ENCODE data around the gene GRAMD1B. TPM values are rescaled to one million over a fixed set of nuclear protein-coding genes. Genes with fewer than 3 reads are reported as not detected.
A peak's percentile ranks its signal among the peaks of the same experiment; 100 is the strongest.

GRAMD1B gene
- polyA plus RNA-seq, 2 of the 4 experiments (the other 2 are of a cell fraction), result 55.5 to 108 TPM

DNA sequence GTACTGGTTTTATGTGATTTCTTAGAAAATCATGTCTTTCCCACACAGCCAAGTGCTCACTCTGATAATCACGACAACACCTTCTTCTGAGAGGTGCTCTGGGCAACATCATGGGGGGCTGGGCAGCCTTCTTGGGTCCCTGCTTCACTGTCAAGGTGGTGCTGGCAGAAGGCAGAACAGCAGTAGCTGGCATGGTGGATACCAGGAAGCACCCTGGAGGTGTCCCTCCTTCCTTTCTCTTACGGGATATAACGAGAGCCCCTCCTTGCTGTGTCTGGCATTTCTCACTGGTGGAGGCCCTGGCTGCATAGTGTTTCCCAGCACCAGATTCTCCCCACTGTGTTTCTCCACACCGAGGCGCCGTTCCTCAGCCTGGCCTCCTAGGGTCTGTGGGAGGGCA lies 163.5 kb downstream of the GRAMD1B start:
- FAIRE-seq, result no peak

DNA sequence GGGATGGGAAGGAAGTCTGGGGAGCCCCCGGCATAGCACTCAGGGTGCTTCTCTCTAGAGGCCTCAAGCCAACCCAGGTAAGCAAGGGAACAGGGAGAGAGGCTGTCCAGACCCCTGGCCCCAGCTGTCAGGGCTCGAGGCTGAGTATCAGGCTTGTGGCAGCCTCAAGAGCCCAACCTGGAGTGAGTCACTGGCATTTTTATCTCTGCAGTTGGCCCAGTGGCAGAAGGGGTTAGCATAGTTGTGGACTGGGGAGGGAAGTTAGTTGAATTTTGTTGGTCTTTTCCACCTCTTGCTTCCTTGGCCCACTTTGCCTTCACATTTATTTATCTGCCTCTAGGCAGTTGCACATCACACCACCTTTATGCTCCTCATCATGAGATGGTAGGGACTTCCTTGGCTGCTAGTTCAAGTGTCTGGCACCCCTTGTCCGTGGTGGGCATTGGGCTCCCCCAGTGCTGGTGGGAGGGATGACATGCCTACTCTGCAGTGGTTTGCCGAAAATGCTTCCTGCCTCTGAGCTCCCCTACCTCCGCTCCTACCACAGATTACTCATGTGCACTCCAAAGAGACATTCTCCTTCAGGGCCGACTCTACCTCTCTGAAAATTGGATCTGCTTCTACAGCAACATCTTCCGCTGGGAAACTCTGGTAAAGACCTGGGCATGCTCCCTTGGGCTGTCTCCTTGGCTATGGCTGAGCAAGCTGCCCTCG lies 164.3 kb downstream of the GRAMD1B start:
- WGBS (ENCODE audit: missing lambda C conversion rate), result 90% methylated on average over 7 of the region's 8 CpGs
- ATAC-seq (no peak), FAIRE-seq (no peak), DNase-seq (ENCODE audit: low read depth in 1 of 2, low spot score in 1 of 2) (no peak)
- Histone ChIP-seq H3K4me1 (peaks cover 47% of the 10 kb centered on the region), H3K4me2 (peak overlapping the region; percentile 93), H3K4me3 (peak overlapping the region; percentile 1; the same call in 1 of the 3 replicates), H3K9me3 (no peaks in the 10 kb centered on the region), H3K27ac (peak overlapping the region; percentile 7 to 97; a peak in 4 of 6 replicates)
- TF ChIP-seq CHD4 (IDR thresholded peaks at IDR 0.05; ENCODE audit: borderline replicate concordance), result no peak
- no peak for TF ChIP-seq MAZ (IDR thresholded peaks at IDR 0.05; ENCODE audit: borderline replicate concordance, low read depth, low read length)
- no peak for TF ChIP-seq POLR2A (IDR thresholded peaks at IDR 0.05; ENCODE audit: low read length)
- no peak for TF ChIP-seq HDAC2 (IDR thresholded peaks at IDR 0.05)
- TF ChIP-seq, protein P1, sequence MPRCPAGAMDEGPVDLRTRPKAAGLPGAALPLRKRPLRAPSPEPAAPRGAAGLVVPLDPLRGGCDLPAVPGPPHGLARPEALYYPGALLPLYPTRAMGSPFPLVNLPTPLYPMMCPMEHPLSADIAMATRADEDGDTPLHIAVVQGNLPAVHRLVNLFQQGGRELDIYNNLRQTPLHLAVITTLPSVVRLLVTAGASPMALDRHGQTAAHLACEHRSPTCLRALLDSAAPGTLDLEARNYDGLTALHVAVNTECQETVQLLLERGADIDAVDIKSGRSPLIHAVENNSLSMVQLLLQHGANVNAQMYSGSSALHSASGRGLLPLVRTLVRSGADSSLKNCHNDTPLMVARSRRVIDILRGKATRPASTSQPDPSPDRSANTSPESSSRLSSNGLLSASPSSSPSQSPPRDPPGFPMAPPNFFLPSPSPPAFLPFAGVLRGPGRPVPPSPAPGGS (IDR thresholded peaks at IDR 0.05), result no peak
- TF ChIP-seq EHF (CRISPR knock-in tag; IDR thresholded peaks at IDR 0.05), result no peak
- ChIA-PET POLR2A (no interaction called here), CTCF (interaction anchor here (1.6 to 4.9 kb wide), 2 partner anchors 12 to 39 kb away, joined by 4 to 29 read pairs; no protein-coding TSS in a partner anchor)

More for the DNA sequence above, 163.5 kb downstream of the GRAMD1B start:
- 78% methylated on average over 5 of the region's 6 CpGs for WGBS (ENCODE audit: missing lambda C conversion rate)
- TF ChIP-seq, protein P2, sequence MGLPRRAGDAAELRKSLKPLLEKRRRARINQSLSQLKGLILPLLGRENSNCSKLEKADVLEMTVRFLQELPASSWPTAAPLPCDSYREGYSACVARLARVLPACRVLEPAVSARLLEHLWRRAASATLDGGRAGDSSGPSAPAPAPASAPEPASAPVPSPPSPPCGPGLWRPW (IDR thresholded peaks at IDR 0.05), result no peak
- TF ChIP-seq, protein P3, sequence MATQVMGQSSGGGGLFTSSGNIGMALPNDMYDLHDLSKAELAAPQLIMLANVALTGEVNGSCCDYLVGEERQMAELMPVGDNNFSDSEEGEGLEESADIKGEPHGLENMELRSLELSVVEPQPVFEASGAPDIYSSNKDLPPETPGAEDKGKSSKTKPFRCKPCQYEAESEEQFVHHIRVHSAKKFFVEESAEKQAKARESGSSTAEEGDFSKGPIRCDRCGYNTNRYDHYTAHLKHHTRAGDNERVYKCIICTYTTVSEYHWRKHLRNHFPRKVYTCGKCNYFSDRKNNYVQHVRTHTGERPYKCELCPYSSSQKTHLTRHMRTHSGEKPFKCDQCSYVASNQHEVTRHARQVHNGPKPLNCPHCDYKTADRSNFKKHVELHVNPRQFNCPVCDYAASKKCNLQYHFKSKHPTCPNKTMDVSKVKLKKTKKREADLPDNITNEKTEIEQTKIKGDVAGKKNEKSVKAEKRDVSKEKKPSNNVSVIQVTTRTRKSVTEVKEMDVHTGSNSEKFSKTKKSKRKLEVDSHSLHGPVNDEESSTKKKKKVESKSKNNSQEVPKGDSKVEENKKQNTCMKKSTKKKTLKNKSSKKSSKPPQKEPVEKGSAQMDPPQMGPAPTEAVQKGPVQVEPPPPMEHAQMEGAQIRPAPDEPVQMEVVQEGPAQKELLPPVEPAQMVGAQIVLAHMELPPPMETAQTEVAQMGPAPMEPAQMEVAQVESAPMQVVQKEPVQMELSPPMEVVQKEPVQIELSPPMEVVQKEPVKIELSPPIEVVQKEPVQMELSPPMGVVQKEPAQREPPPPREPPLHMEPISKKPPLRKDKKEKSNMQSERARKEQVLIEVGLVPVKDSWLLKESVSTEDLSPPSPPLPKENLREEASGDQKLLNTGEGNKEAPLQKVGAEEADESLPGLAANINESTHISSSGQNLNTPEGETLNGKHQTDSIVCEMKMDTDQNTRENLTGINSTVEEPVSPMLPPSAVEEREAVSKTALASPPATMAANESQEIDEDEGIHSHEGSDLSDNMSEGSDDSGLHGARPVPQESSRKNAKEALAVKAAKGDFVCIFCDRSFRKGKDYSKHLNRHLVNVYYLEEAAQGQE (IDR thresholded peaks at IDR 0.05), result no peak
- no peak for TF ChIP-seq JUN (IDR thresholded peaks at IDR 0.05)
- no peak for TF ChIP-seq CBX2 (IDR thresholded peaks at IDR 0.05; ENCODE audit: borderline replicate concordance, low read depth)
- TF ChIP-seq RAD21 (conservative IDR thresholded peaks at IDR 0.05 in 1 of 2, IDR thresholded peaks at IDR 0.05 in 1 of 2), result no peak
- TF ChIP-seq RNF2 (IDR thresholded peaks at IDR 0.05; ENCODE audit: borderline replicate concordance, low read depth), result no peak
- no peak for TF ChIP-seq GATA3 (IDR thresholded peaks at IDR 0.05; ENCODE audit: borderline replicate concordance)
- TF ChIP-seq ZSCAN20 (CRISPR knock-in tag; IDR thresholded peaks at IDR 0.05), result no peak
- TF ChIP-seq TP53 (CRISPR knock-in tag; IDR thresholded peaks at IDR 0.05), result no peak
- no peak for TF ChIP-seq POLR2AphosphoS2 (conservative IDR thresholded peaks at IDR 0.05; ENCODE audit: low read length)
- TF ChIP-seq HDAC2 (IDR thresholded peaks at IDR 0.05), result no peak
- TF ChIP-seq, protein P4, sequence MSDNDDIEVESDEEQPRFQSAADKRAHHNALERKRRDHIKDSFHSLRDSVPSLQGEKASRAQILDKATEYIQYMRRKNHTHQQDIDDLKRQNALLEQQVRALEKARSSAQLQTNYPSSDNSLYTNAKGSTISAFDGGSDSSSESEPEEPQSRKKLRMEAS (IDR thresholded peaks at IDR 0.05), result no peak
- no peak for TF ChIP-seq ZNF302 (CRISPR knock-in tag; IDR thresholded peaks at IDR 0.05)
- TF ChIP-seq HOXB5 (CRISPR knock-in tag; IDR thresholded peaks at IDR 0.05), result no peak
- TF ChIP-seq, protein P5, sequence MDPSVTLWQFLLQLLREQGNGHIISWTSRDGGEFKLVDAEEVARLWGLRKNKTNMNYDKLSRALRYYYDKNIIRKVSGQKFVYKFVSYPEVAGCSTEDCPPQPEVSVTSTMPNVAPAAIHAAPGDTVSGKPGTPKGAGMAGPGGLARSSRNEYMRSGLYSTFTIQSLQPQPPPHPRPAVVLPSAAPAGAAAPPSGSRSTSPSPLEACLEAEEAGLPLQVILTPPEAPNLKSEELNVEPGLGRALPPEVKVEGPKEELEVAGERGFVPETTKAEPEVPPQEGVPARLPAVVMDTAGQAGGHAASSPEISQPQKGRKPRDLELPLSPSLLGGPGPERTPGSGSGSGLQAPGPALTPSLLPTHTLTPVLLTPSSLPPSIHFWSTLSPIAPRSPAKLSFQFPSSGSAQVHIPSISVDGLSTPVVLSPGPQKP (IDR thresholded peaks at IDR 0.05; ENCODE audit: low read depth, low read length), result no peak
- POLR2A ChIA-PET, result no interaction called here
- DNase-seq (ENCODE audit: low read depth in 1 of 2, low spot score in 1 of 2) (no peak), ATAC-seq (no peak)
- Histone ChIP-seq H3K4me2 (peak overlapping the region; percentile 93), H3K4me3 (peak overlapping the region; percentile 53; the same call in 2 of the 3 replicates), H3K27ac (peak overlapping the region; percentile 7 to 97; a peak in 4 of 6 replicates), H3K9me3 (no peaks in the 10 kb centered on the region), H3K4me1 (peaks cover 54% of the 10 kb centered on the region)
- CTCF ChIA-PET, result interaction anchor here (1.6 to 4.9 kb wide), 2 partner anchors 12 to 38 kb away, joined by 4 to 29 read pairs; no protein-coding TSS in a partner anchor
